ENCODE data around the gene UTP11.

UTP11 gene

DNA sequence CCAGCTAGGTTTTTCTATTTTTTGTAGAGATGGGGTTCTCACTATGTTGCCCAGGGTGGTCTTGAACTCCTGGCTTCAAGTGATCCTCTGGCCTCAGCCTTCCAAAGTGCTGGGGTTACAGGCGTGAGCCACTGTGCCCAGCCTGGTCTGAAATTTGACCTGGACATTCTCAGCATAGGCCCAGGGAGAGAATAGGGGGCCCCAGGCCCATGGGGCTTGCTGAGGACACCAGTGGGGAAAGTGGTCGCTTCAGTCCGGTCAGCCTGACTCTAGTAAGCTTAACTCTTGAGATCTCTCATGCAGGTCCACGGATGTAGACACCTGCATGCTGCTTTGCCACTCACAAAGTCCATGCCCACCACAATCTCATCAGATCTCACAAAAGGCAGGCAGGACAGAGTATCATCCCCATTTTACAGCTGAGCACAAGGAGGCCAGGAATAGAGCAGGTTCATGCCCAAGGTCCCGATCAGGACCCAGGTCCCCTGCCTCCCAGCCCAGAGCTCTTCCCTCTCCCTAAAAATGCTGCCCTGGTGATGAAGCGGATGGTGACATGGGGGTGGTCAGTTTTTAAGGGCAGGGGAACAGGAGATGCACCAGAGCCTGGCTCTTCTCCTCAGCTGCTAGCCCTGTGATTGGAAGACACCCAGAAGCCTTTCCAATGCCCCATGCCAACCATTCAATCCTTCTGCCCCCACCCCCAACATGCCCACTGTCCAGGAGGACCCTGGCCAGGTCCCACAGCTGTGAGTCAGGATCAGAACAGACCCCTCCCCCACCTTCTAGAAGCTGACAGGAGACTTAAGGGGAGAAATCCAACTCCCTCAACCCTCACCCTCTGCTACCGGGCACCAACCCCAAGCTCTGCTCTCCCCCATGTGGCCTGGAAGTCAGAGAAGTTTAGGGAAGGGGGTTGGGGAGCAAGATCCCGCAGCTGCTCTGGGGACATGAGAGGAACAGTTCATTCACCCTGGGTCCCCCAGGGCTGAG is 9.0 kb upstream of the UTP11 start:
- no peak for DNase-seq (ENCODE audit: low spot score)

DNA sequence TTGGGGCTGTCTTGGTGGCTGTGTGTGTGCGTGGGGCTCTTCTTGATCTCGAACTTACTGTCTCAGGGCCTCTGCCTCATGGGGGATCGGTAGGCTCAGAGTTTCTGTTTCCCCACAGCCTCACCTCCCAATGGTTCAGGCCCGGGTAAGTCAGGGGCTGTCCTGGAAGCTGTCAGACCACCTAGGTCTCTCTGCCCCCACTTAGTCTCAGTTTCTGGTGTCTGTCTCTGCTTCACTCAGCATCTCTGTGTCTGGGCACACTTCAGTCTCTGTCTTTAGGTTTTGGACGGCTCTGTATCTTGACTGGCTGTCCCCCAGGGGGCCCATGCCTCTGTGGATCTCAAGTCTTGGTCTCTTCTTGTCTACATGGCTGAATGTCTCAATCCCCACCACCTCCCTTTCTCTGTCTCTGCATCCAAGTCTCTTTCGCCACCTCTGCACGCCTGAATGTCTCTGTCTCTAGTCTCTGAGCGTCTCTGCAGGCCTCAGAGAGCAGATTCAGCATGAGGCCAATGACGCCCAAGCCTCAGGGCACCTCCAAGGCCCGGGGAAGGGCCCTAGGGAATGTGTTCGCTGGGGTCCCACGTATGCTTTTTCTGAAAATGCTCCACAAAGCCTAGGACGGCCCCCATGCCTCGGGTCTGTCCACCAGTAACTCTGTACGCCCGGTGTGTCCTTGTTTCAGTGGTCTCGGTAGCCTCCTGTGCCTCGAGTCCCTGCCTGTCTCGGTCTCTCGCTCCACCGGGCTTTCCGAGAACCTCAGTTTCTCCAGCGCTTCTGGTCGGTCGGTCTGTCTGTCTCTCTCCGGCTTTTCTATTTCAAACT is 8.0 kb upstream of the UTP11 start:
- DNase-seq (ENCODE audit: low spot score): no peak

DNA sequence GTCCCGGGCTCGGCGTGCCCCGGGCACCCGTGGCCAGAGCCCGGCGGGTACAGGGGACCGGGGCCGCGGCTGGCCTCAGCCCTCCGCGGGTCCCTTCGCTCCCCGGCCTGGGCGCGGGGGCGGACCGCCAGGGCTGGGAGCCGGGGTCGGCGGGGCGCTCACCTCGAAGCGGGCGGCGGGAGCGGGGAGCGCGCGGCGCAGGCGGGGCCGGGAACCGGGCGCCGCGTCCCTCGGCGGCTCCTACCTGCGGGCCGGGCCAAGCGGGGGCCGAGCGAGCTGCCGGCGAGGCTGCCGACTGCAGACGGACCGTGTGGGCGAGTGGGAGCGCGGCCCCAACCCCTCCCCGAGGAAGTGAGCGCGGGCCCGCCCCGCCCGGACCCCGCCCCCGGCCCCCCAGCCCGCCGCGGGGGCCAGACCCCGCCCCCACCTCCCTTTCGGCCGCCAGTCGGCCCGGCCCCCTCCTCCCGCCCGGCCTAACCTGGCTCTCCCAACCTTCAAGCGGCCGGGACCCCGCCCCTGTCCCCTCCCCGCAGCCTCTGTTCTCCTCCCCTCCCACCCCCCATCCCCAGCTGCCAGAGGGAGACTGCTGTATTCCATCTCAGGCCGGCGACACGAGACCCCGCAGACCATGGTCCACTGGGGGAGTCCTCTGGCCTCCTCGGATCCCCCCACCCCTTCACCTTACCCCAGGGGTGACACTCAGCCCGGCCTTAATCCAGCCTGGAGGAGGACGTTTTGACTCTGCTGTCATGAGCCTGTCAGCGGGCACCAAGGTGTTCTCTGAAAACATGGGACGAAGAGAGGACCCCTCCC is 7.1 kb upstream of the UTP11 start, which contains the start of gene FHL3:
Gene FHL3, minus strand, starts transcription at position 320 of the 813 bp plus-strand sequence. CDS start 6,102 bp downstream, outside the sequence.
- DNase-seq (ENCODE audit: low spot score): peak; percentile 51

DNA sequence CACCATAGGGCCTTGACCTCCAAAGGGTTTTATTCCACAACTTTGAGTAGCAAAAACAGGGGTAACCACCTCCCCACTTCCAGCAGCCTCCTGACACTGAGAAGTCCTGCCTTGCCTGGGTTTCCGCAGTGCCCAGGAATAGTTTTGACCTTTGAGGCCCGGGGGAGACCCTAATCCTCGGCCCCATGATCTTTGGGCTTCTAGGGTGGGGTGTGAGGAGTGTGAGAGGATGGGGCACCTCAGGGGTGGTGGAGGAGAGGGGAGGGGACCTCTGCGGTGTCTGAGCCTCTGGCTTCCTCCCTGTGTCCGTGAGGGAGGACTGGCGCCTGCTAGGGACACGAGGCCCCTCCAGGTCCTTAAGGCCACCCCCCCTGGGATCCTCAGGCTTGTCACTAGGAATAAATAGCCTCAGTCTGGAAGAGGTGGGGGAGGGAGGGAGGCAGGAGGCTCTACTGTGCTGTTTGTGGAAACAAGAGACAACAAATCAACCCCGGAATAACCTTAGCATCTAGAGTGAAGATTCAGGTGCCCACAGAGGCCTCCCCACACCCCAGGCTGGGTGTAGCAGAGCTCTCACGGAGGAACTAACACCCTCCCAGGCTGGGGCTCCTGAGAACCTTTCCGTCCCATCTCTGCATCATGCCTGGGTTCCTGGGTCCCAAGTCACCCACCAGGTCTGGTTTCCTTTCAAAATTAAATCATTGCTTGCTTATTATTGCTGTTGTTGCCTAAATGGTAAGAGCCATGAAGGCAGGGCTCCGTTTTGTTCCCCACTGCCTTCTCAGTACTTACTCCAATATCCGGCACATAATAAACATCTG is 6.3 kb upstream of the UTP11 start:
- no peak for DNase-seq (ENCODE audit: low spot score)

DNA sequence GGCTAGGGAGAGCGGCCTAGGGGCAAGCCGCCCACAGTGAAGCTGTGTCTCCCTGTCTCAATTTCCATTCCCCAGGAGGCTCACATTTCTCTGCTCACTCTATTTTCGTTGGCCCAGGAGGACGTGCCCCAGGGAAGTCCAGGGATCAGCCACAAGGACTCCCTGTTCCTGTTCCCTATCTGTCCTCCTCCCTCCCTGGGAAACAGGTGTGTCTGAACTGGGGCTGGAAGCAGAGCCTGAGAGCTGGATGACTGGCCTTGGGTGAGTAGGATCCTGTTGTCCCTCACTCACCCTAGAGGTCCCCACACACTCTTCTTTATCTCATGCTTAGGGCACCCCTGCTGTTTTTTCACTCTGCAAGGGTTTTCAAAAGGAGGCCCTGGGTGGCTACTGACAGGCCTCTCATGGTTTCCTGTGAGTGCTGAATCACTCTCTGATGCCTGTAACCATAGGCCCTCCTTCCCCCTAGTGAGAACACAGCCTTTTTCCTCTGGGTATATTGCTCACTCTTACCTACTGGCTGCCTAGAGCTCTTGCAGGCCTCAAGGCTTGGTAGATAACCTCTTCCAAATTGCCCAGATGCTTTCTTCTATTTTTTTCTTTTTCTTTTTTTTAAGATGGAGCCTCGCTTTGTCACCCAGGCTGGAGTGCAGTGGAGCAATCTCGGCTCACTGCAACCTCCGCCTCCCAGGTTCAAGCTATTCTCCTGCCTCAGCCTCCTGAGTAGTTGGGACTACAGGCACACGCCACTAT is 3.3 kb upstream of the UTP11 start:
- DNase-seq (ENCODE audit: low spot score): peak; percentile 67

DNA sequence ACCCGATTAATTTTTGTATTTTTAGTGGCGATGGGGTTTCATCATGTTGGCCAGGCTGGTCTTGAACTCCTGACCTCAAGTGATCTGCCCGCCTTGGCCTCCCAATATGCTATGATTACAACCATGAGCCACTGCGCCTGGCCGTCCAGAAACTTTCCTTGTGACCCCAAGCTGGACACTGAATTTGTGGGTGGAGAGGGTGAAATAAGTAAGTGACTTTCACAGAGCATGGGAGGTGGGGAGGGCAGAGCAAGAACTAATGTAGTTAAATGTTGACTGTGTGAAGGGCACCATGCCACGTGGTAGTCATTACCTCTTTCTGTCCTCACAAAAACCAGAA is 2.7 kb upstream of the UTP11 start:
- DNase-seq (ENCODE audit: low spot score): no peak

DNA sequence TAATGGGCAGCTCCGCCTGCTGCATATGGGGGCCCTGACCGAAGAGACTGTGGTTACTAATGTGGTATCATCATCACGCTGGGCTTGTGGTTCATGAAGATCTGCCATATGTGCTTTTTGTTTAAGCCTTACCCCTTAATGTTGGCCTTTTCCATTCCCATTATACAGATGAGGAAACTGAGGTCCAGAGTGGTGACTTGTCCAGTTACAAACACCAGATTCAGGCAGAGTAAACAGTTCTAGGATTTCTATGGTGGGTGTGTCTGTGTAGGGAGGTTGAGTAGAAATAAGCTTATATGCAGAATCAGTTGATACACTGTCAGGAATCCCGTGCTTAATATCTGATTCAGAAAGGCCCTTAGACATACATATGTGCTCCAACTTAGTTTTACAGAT is 691 bp downstream of the UTP11 start:
- DNase-seq (ENCODE audit: low spot score): no peak

DNA sequence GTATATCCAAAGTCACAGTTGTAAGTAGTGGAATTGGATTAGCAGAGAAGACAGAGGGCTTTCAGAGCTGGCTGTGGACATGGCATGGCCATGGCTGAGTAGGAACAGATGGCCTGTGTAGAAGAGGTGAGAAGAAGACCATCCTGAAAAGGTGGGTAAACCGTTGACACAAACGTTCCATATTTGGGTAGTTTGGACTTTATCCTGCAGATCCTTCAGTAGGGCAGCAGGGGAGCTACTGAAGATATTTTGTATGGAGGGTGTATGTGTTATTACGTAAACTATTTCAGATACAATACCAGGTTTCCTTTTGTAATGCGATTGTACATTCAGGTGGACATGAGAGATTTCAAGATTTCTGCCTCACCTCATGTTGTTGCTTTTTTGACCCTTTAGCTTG is 1.6 kb downstream of the UTP11 start:
- no peak for DNase-seq (ENCODE audit: low spot score)

DNA sequence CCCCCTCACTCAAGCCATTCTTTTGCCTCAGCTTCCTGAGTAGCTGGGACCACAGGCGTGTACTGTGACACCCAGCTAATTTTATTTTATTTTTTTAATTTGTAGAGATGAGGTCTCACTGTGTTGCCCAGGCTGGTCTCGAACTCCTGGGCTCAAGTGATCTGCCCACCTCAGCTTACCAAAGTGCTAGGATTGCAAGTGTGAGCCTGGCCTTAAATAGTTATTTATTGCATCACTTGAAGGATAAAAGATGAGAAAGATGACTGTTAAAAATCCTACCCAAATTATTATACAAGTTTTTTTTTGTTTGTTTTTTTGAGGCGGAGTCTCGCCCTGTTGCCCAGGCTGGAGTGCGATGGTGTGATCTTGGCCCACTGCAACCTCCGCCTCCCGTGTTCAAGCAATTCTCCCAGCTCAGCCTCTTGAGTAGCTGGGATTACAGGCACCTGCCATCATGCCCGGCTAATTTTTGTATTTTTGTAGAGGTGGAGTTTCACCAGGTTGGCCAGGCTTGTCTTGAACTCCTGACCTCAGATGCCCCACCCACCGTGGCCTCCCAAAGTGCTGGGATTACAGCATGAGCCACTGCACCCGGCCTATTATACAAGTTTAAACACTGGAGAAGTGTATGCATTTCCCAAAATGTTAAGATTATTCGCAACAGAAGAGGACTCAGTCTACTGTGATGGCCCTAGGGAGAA is 2.3 kb downstream of the UTP11 start:
- no peak for DNase-seq (ENCODE audit: low spot score)

DNA sequence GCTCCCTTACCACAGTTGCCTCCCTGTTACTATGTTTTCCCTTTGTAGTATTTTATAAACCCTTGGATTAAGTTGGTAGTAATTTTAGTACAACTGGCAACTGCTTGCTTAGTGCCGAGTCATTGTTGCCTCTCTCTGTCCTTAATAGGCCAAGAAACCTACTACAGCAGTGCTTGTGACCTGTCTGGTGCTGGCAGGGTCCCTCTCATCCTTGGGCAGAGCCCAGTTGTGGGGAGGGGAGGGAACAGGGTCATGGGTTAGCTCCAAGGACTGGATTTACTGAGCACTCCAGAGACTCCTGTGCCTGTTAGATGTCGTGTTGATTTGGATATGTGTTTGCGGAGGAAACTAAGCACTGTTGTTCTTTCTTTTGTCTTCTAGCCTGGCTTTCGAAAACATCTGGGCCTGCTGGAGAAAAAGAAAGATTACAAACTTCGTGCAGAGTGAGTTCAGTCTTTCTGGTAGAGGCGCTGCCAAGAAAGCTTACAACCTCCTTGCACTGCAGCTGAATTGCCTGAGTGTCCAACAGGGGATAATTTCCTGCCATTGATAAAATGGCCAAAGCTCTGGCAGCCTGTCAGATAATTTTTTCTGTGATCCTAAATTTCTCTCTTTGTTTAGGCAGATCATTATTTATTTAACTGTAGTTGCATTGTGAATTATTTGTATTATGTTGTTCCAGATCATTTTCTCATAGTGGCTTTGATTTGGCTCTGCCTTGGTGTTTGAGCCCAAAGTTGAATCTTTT is 3.6 kb downstream of the UTP11 start:
- DNase-seq (ENCODE audit: low spot score): no peak

DNA sequence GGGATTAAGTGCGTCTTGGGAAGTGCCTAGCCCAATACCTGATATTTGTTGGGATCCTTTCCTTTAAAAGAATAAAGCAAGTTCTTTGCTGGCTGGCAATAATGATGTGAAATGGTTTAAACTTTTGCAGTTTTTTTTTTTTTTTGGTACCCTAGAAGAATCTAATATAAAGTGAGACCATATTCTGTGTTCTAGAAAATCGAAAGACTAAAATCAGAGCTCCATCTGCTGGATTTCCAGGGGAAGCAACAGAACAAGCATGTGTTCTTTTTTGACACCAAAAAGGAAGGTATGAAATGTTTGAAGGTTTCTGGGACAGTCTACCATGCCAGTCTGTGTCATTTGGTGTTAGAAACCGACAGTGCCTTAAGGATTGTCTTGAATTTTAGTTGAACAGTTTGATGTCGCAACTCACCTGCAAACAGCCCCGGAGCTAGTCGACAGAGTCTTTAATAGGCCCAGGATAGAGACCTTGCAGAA is 6.4 kb downstream of the UTP11 start:
- DNase-seq (ENCODE audit: low spot score): peak; percentile 35

DNA sequence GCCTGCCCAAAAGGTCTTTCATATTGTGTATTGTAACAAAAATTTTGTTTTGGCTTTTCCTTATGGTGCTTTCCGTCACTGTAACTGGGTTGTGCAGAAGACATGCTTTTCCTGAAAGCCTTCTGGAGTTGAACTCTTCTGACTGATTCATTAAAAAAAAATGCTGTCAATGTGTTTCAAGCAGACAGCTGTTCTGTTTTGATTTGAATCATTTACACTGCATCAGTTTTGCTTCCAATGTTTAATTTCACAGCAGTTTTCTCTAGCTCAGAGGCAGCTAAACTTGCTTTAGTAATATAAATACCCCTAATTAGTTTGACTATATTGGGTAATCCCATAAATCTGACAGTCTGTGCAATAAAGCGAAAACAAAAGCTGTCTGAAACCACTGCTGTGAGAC is 7.9 kb downstream of the UTP11 start:
- no peak for DNase-seq (ENCODE audit: low spot score)

DNA sequence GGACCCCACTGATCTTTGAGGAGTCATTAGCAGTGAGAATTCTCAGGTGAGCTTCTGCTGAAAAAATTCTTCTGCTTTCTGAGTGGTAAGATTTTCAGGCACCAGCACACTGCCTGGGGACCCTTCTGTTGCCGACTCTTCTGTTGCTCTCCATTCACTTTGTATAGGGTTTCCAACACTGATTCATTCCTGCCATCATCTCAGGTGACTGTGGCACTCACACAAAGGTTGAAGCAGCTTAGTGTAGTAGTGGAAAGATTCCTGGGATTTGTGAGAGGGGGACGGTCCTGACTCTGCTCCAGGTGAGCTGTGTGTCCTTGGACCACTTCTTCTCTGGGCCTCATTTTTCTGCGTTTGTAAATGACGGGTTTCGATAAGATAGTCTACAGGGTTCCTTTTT is 9.4 kb downstream of the UTP11 start:
- DNase-seq (ENCODE audit: low spot score): no peak

DNA sequence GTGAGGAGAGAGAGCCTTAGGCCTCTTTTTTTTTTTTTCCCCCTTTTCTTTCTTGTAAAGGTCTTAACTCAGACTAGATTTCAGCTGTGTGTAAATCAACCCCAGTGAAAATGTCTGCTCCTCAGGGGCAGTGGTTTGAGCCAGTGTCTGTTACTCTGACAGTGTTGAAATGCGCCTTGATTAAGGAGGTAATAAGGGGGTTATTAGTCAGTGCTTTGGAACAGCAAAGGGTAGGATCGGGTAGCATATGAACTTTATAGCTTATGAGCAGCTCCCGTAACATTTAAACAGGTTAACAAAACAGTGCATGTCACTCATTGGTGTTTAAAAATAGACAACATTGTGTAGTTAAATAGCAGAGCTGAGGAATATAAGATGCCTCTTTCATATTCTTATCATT is 10.3 kb downstream of the UTP11 start:
- DNase-seq (ENCODE audit: low spot score): no peak

DNA sequence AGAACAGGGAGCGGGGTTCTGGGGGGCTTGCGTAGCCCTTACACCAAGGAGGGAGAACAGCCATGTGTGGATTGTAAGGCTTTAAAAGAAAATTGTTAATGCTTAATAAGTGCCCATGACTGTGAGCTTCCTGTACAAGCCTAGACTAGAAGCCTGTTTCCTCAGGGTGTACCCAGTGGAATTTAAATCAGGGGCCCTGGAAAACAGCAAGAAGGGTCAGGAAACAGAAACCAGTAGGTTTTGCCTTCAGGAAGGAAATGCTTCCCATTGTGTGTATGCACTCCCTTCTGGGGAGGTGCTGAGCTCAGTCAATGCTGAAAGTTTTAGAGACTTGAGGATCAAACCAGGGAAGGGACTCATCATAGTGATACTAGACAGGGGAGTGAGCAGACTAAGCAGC is 12.7 kb downstream of the UTP11 start:
- no peak for DNase-seq (ENCODE audit: low spot score)

DNA sequence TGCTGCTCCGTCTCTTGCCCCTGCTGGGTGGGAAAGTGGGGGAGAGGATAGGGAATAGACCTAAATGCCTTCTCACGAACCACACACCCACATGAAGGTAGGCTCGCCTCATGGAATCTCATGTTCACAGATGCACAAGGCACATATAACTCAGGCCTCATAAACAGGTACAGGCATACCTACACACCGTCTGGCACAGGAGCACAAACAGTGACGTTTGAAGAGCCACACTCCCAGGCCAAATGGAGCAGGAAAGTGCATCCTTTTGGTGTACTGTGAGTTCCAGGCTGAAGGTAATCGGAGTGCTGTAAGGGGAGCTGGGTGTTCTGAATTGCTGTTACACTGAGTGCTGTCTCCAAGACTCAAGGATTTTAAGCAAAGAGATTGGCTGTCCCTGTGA is 13.1 kb downstream of the UTP11 start:
- no peak for DNase-seq (ENCODE audit: low spot score)

DNA sequence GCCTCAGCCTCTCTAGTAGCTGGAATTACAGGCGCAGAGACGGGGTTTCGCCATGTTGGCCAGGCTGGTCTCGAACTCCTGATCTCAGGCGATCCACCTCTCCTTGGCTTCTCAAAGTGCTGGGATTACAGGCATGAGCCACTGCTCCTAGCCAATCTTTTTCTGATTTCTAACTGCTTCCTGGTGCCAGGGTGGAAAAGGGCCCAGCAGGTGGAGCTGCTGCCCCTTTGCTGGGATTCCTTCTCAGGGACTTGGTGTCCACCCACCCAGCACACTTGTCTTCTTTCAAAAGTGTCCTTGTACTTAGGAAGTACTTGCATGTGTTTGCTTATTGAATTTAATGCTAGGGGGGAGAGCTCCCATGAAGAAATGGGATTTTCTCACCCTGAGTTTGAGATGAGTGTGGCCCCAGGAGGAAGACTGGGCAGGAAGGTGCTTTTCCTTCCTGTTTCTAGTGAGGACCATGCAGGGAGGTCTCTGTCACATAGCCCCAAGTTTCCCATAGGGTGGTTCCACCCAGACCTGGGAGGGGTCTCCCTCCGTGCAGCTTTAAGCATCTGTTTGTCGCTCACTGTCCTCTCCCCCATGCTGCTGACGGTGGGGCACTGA is 14.2 kb downstream of the UTP11 start:
- no peak for DNase-seq (ENCODE audit: low spot score)

All from CD4-positive, alpha-beta T cell treated with Interleukin-6 at 100 ng/mL for 8 hours (primary cell).